Measurements from ENCODE around the gene YIF1B.

YIF1B gene

GRCh38 chr19:38333245-38333644 is 17.5 kb upstream of the YIF1B start:
- DNase-seq = no peak

GRCh38 chr19:38331728-38332127 is 16.0 kb upstream of the YIF1B start:
- DNase-seq = no peak

GRCh38 chr19:38329651-38330050 is 13.9 kb upstream of the YIF1B start:
- no peak for DNase-seq

GRCh38 chr19:38326591-38326990 is 10.8 kb upstream of the YIF1B start:
- no peak for DNase-seq

GRCh38 chr19:38324431-38324830 is 8.7 kb upstream of the YIF1B start:
- no peak for DNase-seq

GRCh38 chr19:38323291-38323690 is 7.5 kb upstream of the YIF1B start:
- no peak for DNase-seq

- no peak for DNase-seq
Observed at GRCh38 chr19:38321646-38322196, 6.0 kb upstream of the YIF1B start.

GRCh38 chr19:38320969-38321339 is 5.2 kb upstream of the YIF1B start:
- DNase-seq = no peak

- DNase-seq = no peak
Observed at GRCh38 chr19:38319421-38320258, 3.9 kb upstream of the YIF1B start, which contains the start of gene KCNK6. Gene KCNK6 (plus strand): TSS chr19:38319845. CDS start chr19:38319951, 106 bp downstream.

GRCh38 chr19:38318660-38319059 is 2.9 kb upstream of the YIF1B start:
- no peak for DNase-seq

- no peak for DNase-seq
Observed at GRCh38 chr19:38317104-38317612, 1.4 kb upstream of the YIF1B start.

GRCh38 chr19:38316477-38317067 is 825 bp upstream of the YIF1B start:
- DNase-seq = no peak

GRCh38 chr19:38310986-38311385 is 4.8 kb downstream of the YIF1B start:
- no peak for DNase-seq

- DNase-seq = no peak
Observed at GRCh38 chr19:38310279-38310670, 5.5 kb downstream of the YIF1B start.

GRCh38 chr19:38309615-38310278 is 6.0 kb downstream of the YIF1B start:
- no peak for DNase-seq

GRCh38 chr19:38308926-38309614 is 6.7 kb downstream of the YIF1B start:
- DNase-seq = no peak

GRCh38 chr19:38308006-38308766 is 7.6 kb downstream of the YIF1B start:
- no peak for DNase-seq

GRCh38 chr19:38307597-38307996 is 8.2 kb downstream of the YIF1B start:
- no peak for DNase-seq

GRCh38 chr19:38307076-38307475 is 8.7 kb downstream of the YIF1B start:
- no peak for DNase-seq

GRCh38 chr19:38306236-38306635 is 9.5 kb downstream of the YIF1B start:
- DNase-seq = no peak

- no peak for DNase-seq
Observed at GRCh38 chr19:38304866-38305429, 10.8 kb downstream of the YIF1B start.

Data from fibroblast of skin of right quadriceps (primary cell).